Measurements from ENCODE around the gene RAPH1.
A peak's percentile ranks its signal among the peaks of the same experiment; 100 is the strongest.

The RAPH1 gene

DNA sequence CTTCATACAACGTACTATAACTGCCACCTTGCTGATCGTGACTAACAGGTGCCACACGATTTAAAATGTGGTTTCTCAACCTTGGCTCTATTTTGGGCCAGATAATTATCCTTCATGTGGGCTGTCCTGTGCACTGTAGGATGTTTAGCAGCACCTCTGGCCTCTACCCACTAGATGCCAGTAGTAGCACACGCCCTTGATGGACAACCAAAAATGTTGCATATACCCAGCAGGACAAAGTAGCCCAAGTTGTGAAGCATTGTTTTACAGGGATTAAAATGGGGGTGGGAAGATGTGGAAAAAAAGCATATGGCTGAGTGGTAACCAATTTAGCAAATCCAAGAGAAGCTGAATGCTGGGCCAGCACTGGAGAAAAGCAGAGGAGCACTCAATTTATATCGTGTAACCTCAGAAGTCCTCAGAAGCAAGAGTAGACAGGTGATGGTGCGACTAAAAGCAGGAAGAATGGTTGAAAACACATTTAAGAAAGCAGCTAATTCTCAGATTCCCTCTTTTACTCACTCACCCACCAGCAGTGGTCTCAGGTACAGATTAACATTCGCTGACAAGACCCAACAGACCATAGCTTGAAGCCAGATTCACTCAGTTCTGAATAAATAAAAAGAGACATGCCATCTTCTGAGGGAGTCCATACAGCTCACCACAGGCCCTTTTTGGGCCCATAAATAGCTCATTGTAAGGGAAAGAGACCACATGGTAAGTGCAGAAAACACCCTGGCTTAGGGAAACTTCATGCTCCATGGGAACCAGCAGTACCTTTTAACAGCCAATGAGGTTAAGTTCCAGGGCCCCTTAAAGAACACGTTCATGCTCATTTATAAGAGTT lies 50.6 kb downstream of the RAPH1 start:
- DNase-seq: no peak

DNA sequence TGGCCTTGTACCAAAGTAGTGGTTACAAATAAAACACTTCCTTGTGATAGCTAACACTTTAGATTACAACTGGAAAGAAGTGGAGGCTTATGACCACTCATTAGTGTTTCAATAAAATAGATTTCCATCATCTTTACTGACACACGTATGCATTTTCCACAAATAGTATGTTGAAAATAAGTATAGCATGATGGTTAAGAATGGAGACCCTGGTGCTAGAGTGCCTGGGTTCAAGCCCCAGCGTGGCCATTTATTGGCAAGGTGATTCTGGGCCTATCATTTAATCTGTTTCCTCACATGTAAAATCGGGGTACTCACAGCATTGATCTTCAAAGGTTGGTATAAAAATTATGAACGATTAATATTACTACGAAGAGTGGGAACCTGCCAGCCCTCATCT lies 54.5 kb downstream of the RAPH1 start:
- DNase-seq: no peak

DNA sequence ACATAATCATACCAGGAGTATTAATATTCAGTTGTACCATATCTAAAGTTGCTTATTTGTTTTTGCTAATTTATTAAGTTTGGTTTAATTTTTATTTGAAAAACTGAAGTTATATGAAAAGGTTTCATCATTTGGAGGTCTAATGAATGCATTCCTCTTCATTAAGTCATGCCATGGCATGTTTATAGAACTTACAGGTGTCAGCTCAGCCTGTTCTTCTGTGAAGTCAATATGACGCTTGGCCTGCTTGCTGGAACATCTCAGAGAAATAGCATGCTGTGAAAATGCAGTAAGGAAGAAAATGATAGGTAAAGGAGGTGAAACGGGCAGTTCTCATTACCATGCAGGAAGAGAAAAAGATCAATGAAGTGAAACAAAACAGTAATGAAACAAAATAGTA lies 58.2 kb downstream of the RAPH1 start:
- no peak for DNase-seq

DNA sequence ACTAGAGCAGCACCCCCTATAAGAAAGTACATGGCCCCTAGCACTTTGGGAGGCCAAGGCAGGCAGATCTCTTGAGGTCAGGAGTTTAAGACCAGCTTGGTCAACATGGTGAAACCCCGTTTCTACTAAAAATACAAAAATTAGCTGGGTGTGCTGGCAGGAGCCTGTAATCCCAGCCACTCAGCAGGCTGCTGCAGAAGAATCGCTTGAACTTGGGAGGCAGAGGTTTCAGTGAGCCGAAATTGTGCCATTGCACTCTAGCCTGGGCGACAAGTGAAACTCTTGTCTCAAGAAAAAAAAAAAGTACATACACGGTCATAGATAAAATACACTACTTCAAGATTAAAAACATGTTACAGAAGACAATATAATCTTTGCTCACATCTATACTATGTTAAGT lies 63.8 kb downstream of the RAPH1 start:
- no peak for DNase-seq

GRCh38 chr2:203470371-203470770 lies 64.7 kb downstream of the RAPH1 start:
- no peak for DNase-seq

DNA sequence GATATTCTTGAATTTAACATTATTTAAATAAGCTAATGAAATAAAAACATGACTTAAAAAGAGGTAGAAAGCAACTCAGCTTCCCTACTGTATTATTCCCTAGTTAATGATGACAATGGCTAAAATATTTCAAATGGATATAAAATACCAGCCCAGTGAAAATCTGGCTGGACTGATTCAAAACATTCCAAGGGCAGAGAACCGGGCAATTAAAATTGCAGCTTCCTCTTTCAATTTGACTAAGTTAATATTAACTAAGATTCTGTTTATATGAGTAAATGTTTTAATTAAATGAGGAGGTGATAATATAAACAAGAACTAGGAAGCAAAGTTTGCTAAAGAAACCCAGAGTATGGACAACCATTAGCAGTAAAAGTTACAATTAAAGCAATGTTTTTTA lies 65.6 kb downstream of the RAPH1 start:
- DNase-seq: no peak

- no peak for DNase-seq
Observed at GRCh38 chr2:203463266-203463678, 71.8 kb downstream of the RAPH1 start.

DNA sequence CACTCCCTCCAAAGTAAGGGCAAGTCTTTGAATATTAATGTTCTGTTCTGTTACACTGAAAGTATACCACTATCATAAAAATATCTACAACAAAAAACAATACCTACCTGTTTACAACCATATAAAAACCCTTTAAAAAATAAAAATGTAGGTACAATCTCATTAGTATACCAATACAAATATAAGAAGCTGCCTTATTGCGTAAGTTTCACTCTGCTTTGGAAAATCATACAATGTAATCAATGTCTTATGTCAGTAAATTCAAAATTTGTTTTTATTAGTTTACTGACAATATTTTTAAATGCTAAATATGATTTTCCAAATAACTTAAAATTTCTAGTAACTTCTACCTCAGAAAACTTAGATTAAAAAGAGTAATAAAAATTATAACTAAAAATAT lies 72.8 kb downstream of the RAPH1 start:
- no peak for DNase-seq

- no peak for DNase-seq
Observed at GRCh38 chr2:203461746-203462145, 73.4 kb downstream of the RAPH1 start.

GRCh38 chr2:203455209-203455608 lies 79.9 kb downstream of the RAPH1 start:
- no peak for DNase-seq

GRCh38 chr2:203453858-203454451 lies 81.1 kb downstream of the RAPH1 start:
- peak; percentile 58 for DNase-seq

DNA sequence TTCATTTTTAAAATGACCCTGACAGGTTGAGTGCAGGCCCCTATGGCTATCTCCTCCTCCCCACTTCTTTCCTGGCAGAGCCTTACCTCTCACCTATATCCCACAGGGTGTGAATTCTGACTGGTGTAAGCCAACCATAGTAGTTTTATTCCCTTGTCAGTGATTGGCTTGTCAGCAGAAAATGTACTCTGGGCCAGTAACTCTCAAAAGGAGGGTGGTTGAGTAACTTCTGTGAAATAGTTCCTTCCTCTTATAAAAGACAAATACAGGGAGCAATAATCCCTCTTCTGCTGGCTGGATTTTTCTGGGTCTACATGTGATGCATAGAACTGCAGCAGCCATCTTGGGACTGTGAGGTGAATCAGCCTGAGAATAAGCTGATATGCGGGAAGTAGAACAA lies 83.4 kb downstream of the RAPH1 start:
- DNase-seq: no peak

- no peak for DNase-seq
Observed at GRCh38 chr2:203451011-203451410, 84.1 kb downstream of the RAPH1 start.

DNA sequence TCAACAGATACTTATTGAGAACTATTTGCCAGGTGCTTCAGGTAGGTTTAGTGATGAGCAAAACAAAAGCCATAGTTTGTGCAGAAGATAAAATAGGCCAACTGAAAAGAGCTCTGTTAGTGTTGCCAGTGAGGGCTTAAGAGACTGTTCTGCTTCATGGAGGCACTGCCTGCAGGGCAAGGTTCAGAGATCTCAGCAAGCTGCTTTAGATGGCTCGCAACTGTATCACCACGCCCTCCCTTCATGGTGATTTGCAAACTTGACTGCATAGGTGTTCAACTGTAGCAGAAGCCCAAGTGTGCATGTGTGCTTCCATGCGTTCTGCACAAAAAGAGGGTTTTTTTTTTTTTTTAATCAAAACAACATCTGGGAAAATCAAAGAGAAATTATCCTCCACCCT lies 84.5 kb downstream of the RAPH1 start:
- DNase-seq: no peak

GRCh38 chr2:203446780-203447179 lies 88.3 kb downstream of the RAPH1 start:
- no peak for DNase-seq

DNA sequence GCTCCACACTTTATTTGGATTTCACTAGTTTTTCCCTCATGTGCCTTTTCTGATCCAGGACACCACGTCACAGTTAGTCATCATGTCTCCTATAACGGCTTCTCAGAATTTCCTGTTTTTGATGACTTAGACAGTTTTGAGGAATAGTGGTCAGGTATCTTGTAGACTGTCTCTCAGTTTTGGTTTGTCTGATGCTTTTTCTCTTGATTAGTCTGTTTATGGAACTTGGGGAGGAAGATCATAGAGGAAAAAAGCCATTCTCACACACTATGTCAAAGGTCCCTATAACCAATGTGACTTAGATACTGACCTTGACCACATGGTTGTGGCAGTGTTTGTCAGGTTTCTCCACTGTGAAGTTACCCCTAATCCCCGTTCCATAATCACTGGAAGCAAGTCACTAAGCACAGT lies 89.0 kb downstream of the RAPH1 start:
- DNase-seq: no peak

DNA sequence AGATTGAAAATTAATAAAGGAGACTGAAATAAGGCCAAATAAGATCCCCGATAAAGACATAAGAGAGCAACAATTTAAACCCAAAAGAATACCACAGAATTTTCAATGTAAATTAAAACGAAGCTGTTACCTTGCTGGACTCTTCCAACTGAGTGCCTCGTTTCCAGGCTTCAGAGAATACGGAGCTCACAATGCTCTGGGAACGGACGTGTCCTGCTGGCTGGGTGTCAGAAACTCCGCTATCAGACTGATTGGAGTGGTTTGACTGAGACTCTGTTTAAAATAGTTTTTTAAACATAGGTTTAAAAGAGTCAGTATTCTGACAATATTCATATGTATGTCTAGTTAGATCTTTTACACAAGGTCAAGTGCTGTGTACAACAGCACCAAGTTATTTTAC lies 90.4 kb downstream of the RAPH1 start:
- DNase-seq: no peak

- DNase-seq: no peak
Observed at GRCh38 chr2:203442463-203442862, 92.6 kb downstream of the RAPH1 start.

GRCh38 chr2:203441463-203441862 lies 93.6 kb downstream of the RAPH1 start:
- no peak for DNase-seq

GRCh38 chr2:203440671-203441070 lies 94.4 kb downstream of the RAPH1 start:
- DNase-seq: no peak

- DNase-seq: no peak
Observed at GRCh38 chr2:203438528-203438927, 96.6 kb downstream of the RAPH1 start.

GRCh38 chr2:203437511-203437910 lies 97.6 kb downstream of the RAPH1 start:
- DNase-seq: no peak

GRCh38 chr2:203436496-203436895 lies 98.6 kb downstream of the RAPH1 start:
- DNase-seq: no peak

DNA sequence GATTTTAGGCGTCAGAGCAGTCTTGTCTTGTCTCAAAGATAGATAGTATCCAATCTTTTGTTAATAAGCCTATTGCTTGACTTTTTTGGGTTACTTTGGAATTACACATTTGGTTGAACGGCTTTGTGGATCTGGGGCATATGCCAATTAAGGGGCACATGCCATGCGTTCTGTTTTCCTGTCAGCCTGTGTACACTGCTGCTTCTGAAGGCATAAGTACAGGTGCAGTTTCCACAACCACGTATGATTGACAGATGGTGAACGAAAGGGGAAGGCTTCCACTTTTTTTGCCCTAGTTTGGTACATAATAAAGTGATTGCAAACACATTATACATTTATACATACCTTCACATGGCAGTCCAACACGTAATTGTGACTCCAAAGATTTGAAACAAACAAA lies 102.3 kb downstream of the RAPH1 start:
- DNase-seq: no peak

All from DMS79 treated with DMSO at 0.1 percent for 48 hours (cell line).